ENCODE measurements around the gene OPA3. TPM values are rescaled to one million over a fixed set of nuclear protein-coding genes. Genes with fewer than 3 reads are reported as not detected.
"Not testable (repeated sequence)": the region's sequence is repeated elsewhere in the genome, so short reads cannot be mapped to it uniquely, and the experiment has no call there.

The OPA3 gene
- total and polyA plus RNA-seq, 5 donors: 17.5 to 27.6 (median 23.2) TPM

DNA sequence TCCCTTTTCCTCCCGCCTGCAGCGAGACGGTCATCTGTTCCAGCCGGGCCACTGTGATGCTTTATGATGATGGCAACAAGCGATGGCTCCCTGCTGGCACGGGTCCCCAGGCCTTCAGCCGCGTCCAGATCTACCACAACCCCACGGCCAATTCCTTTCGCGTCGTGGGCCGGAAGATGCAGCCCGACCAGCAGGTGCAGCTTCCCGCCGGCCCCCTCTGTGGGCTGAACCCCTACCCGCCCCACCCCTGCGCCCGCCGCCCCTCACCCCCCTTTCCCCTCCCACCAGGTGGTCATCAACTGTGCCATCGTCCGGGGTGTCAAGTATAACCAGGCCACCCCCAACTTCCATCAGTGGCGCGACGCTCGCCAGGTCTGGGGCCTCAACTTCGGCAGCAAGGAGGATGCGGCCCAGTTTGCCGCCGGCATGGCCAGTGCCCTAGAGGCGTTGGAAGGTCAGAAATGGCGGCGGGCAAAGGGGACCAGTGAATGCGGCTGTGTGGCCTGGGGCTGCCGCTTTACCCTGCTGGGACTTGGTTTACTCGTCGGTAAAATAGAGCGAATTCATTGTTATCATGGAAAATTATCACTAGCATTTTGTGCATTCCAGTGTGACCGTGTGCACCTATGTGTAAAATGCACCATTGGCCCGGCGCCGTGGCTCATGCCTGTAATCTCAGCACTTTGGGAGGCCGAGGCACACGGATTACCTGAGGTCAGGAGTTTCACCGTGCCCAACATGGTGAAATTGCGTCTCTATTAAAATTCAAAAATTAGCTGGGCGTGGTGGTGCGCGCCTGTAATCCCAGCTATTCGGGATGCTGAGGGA lies 66.7 kb downstream of the OPA3 start:
- ATAC-seq (no peak), DNase-seq (peak in 1 of 3 donors; percentile 26)
- peaks cover 5% of the 10 kb centered on the region for H3K4me1 ChIP-seq (ENCODE audit: control insufficient read depth, insufficient read depth, low read length)
- H3K9me3 ChIP-seq (ENCODE audit: control insufficient read depth, low read length): no peaks in the 10 kb centered on the region
- H3K27ac ChIP-seq (ENCODE audit: low read length): no peak overlapping the region
- no peak overlapping the region for H3K4me3 ChIP-seq (ENCODE audit: low read length)
- 78% methylated on average over 50 of the region's 50 CpGs for WGBS
- intact Hi-C loops (cut with DNase I): no loop called here
- H3K27me3 ChIP-seq (ENCODE audit: control insufficient read depth, insufficient read depth): no peaks in the 10 kb centered on the region

- Histone ChIP-seq H3K9me3 (ENCODE audit: control insufficient read depth, low read length) (no peaks in the 10 kb centered on the region), H3K27me3 (ENCODE audit: control insufficient read depth, insufficient read depth) (no peaks in the 10 kb centered on the region), H3K4me3 (ENCODE audit: low read length) (no peak overlapping the region), H3K27ac (ENCODE audit: low read length) (no peak overlapping the region), H3K4me1 (ENCODE audit: control insufficient read depth, insufficient read depth, low read length) (peaks cover 5% of the 10 kb centered on the region)
- intact Hi-C loops (cut with DNase I): no loop called here
- no peak for ATAC-seq
- 42% methylated on average over 7 of the region's 7 CpGs for WGBS
- DNase-seq: no peak
Observed at GRCh38 chr19:45517238-45517637, 67.4 kb downstream of the OPA3 start.

DNA sequence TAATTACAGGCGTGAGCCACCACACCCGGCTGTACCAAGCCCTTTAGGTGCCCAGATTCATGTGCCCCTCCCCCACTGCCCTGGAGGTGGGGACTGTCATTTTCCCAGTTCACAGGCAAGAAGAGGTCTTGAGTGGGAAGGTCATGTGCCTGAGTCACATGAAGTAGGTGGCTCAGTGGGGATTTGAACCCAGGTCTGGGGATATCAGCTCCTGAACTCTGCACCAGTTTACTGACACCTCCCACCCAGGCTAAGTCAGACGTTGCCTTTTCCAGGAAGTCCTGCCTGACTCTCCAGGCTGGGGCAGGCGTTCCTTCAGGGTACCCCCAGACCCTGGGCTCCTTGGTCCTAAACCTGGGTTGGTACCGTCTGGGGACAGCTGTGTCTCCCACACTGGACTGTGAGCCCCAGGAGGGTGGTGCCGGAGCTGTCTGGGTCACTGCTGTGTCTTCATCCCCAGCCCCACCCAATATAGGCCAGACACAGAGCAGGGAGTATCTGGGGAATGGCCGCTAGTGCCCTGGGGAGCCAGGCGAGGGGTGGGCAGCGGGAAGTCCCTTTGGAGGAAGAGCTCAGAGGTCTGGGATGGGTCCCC lies 68.7 kb downstream of the OPA3 start:
- intact Hi-C loops (cut with DNase I): no loop called here
- ATAC-seq: peak; percentile 25 to 39

DNA sequence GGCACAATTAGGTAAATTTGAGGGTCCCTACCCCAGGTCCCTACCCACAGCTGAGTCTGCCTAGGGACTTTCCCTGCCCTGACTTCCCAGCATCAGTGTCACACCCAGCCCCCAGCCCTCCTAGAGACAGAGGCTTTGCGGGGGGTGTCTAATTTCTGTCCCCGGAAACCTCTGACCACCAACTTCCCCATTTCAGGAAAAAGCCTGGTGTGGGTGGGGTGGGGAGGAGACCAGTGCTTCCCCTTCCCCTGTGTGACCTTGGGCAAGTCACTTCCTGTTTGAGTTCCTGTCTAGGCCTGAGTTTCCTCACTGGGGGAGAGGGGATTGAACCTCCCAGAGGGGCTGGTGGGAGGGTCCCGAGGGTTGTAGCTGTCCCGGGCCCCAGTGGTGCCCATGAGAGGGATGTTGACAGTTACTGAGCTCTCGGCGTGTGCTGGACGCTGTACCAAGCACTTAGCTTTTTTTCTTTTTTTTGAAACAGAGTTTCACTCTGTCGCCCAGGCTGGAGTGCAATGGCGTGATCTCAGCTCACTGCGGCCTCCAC lies 69.4 kb downstream of the OPA3 start:
- intact Hi-C loops (cut with DNase I): no loop called here
- H3K9me3 ChIP-seq (ENCODE audit: control insufficient read depth, low read length): no peaks in the 10 kb centered on the region
- H3K4me3 ChIP-seq (ENCODE audit: low read length): no peak overlapping the region
- ATAC-seq (peak; percentile 61 to 72), DNase-seq (peak; percentile 56 to 77 (median 74))
- H3K27me3 ChIP-seq (ENCODE audit: control insufficient read depth, insufficient read depth): no peaks in the 10 kb centered on the region
- 66% methylated on average over 10 of the region's 10 CpGs for WGBS
- peak overlapping the region; percentile 40 for H3K27ac ChIP-seq (ENCODE audit: low read length)
- H3K4me1 ChIP-seq (ENCODE audit: control insufficient read depth, insufficient read depth, low read length): peaks cover 7% of the 10 kb centered on the region

More for the DNA sequence above, 68.7 kb downstream of the OPA3 start:
- no peaks in the 10 kb centered on the region for H3K9me3 ChIP-seq (ENCODE audit: control insufficient read depth, low read length)
- 69% methylated on average over 9 of the region's 9 CpGs for WGBS
- peak in 2 of 3 donors; percentile 55 to 72 for DNase-seq
- H3K27ac ChIP-seq (ENCODE audit: low read length): peak overlapping the region; percentile 61
- no peak overlapping the region for H3K4me3 ChIP-seq (ENCODE audit: low read length)
- peaks cover 7% of the 10 kb centered on the region for H3K4me1 ChIP-seq (ENCODE audit: control insufficient read depth, insufficient read depth, low read length)
- no peaks in the 10 kb centered on the region for H3K27me3 ChIP-seq (ENCODE audit: control insufficient read depth, insufficient read depth)

DNA sequence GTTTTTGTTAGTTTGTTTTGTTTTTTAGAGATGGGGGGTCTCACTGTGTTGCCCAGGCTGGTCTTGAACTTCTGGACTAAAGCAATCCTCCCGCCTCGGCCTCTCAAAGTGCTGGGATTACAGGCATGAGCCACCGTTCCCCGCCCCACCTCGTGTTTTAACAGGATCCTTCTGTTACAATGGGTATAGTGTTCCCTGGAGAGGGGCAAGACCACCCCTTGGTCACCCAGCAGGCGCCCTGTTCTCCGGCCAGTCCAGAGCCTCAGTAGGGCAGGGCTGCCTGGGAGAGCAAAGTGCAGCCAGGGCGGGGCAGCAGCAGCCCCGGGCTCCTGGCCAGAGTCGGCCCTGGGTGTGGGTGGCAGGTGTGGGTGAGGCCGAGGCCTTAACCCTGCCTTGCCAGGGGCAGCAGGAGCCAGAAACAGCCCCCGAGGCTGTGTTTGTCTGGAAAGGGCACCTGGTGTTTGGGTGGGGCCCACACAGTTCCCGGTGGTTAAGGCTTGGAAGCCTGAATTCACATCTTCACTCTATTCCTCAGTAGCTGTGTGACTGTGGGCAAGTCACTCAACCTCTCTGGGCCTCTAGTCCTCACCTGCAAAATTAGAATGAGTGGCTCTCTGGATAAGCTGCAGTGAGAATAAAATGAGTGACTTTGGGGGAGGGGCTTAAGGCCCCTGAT lies 70.1 kb downstream of the OPA3 start:
- H3K27ac ChIP-seq (ENCODE audit: low read length): peak overlapping the region; percentile 40
- intact Hi-C loops (cut with DNase I): no loop called here
- H3K4me3 ChIP-seq (ENCODE audit: low read length): no peak overlapping the region
- peak in 2 of 3 donors; percentile 60 to 67 for DNase-seq
- WGBS: 53% methylated on average over 13 of the region's 13 CpGs
- H3K9me3 ChIP-seq (ENCODE audit: control insufficient read depth, low read length): no peaks in the 10 kb centered on the region
- no peaks in the 10 kb centered on the region for H3K27me3 ChIP-seq (ENCODE audit: control insufficient read depth, insufficient read depth)
- ATAC-seq: peak; percentile 39 to 42
- peaks cover 10% of the 10 kb centered on the region for H3K4me1 ChIP-seq (ENCODE audit: control insufficient read depth, insufficient read depth, low read length)

DNA sequence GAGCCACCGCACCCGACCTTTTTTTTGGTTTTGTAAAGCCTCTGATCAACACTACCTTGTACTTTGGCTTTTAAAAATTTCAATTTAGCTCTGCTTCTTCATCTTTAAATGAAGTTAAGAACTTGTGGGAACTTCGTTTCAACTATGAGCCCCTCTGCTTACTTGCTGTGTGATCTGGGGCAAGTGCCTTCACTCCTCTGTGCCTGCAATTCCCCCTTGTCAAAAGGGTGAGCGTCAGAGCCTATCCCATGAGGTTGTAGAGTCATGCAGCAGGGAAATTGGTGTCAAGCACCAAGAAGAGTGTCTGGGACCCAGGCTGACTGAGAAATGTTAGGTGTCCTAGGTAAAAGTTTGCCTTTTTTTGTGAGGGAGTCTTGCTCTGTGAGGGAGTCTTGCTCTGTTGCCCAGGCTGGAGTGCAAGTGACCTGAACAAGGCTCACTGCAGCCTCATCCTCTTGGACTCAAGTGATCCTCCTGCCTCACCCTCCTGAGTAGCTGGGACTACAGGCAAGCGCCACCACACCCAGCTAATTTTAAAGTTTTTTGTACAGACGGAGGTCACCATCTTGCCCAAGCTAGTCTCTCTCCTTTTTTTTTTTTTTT lies 71.6 kb downstream of the OPA3 start:
- no peak for DNase-seq
- intact Hi-C loops (cut with DNase I): no loop called here

DNA sequence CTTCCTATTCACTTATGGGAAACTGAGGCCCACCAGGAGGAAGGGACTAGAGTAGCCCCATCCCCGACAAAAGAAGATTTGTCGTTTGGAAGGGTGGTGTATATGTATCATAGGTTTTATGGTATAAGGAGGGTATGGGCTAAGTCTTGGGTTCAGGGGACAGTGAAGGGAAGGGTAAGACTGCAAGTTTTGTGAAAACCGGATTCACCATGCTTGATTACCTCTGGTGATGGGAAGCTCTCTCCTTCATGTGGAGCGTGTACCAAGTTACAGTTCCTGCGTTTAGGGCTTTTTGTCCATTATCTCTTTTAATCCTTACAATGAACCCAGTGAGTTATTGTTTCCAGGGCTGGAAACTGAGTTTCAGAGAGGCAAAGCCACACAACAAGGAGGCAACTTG lies 73.5 kb downstream of the OPA3 start:
- H3K27me3 ChIP-seq (ENCODE audit: control insufficient read depth, insufficient read depth): no peaks in the 10 kb centered on the region
- WGBS: 90% methylated on average over 5 of the region's 5 CpGs
- H3K4me1 ChIP-seq (ENCODE audit: control insufficient read depth, insufficient read depth, low read length): peaks cover 11% of the 10 kb centered on the region
- H3K9me3 ChIP-seq (ENCODE audit: control insufficient read depth, low read length): no peaks in the 10 kb centered on the region
- ATAC-seq: no peak
- no peak overlapping the region for H3K27ac ChIP-seq (ENCODE audit: low read length)
- DNase-seq: no peak
- intact Hi-C loops (cut with DNase I): no loop called here
- H3K4me3 ChIP-seq (ENCODE audit: low read length): no peak overlapping the region

More for the DNA sequence above, 71.6 kb downstream of the OPA3 start:
- Histone ChIP-seq H3K27me3 (ENCODE audit: control insufficient read depth, insufficient read depth) (no peaks in the 10 kb centered on the region), H3K4me3 (ENCODE audit: low read length) (no peak overlapping the region), H3K27ac (ENCODE audit: low read length) (no peak overlapping the region), H3K4me1 (ENCODE audit: control insufficient read depth, insufficient read depth, low read length) (peaks cover 11% of the 10 kb centered on the region), H3K9me3 (ENCODE audit: control insufficient read depth, low read length) (no peaks in the 10 kb centered on the region)
- WGBS: 84% methylated on average over 6 of the region's 6 CpGs
- ATAC-seq: no peak

GRCh38 chr19:45510352-45510751 lies 74.2 kb downstream of the OPA3 start:
- H3K9me3 ChIP-seq (ENCODE audit: control insufficient read depth, low read length); H3K4me3 ChIP-seq (ENCODE audit: low read length); ATAC-seq; H3K27ac ChIP-seq (ENCODE audit: low read length); intact Hi-C loops (cut with DNase I); H3K27me3 ChIP-seq (ENCODE audit: control insufficient read depth, insufficient read depth); DNase-seq: not testable (repeated sequence)
- H3K4me1 ChIP-seq (ENCODE audit: control insufficient read depth, insufficient read depth, low read length): peaks cover 11% of the 10 kb centered on the region
- 80% methylated on average over 11 of the region's 11 CpGs for WGBS

DNA sequence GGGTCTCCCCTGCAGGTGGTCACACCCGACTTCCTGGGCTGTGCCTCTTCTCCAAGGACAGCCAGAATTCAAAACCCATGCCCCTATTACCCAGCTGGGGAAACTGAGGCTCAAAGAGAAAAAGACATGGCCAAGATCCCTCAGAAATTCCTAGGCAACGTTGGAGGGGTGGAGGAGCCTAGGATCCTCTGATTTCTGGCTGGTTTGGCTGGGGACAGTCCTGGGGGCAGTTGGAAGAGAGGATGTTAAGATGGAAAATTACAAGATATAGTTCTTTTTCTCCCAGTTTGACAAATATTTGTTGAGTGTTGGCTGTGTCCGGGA lies 74.9 kb downstream of the OPA3 start:
- no peak for ATAC-seq
- Histone ChIP-seq H3K4me1 (ENCODE audit: control insufficient read depth, insufficient read depth, low read length) (peaks cover 11% of the 10 kb centered on the region), H3K27me3 (ENCODE audit: control insufficient read depth, insufficient read depth) (no peaks in the 10 kb centered on the region), H3K4me3 (ENCODE audit: low read length) (peak overlapping the region; percentile 98), H3K27ac (ENCODE audit: low read length) (peak overlapping the region; percentile 50), H3K9me3 (ENCODE audit: control insufficient read depth, low read length) (no peaks in the 10 kb centered on the region)
- 15% methylated on average over 3 of the region's 3 CpGs for WGBS
- intact Hi-C loops (cut with DNase I): no loop called here
- DNase-seq: no peak

DNA sequence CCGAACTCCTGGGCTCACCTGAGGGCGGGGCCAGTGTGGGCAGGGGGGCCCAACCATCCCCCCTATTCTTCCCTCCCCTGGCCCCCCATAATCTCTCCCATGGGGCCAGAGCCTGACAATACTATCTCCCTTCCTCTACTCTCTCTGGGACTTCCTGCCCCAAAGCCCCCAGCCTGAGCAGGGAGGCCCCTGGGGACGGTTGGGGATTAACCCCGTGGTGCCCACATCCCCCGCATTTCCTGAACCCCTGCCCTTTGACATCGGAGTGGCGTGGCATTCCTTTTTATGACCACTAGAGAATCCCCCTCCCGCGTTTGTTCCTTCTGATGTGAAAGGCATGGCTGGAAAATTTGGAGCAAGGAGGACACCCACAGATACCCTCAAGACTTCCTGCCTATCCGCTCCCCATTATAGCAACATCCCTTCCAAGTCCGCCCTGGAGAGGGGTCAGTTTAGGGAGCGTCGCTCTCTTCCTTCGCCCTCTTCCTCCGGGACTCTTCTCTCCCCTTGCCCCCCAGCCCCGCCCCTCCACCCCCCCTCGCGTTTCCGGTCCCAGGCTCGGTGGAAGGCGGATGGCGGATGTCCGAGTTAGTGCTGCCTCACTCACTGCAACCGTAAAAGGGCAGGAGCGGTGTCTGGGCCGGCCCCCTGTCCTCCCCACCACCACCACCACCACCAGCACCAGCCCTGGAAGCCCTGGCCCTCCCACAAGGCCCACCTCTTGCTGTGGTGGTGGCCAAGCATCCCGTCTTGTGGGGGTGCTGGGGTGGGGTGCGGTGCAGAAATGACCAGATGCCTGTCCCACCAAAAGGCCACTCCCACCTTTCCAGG lies 75.5 kb downstream of the OPA3 start:
- peaks cover 11% of the 10 kb centered on the region for H3K4me1 ChIP-seq (ENCODE audit: control insufficient read depth, insufficient read depth, low read length)

More for the DNA sequence above, 75.5 kb downstream of the OPA3 start:
- Histone ChIP-seq H3K4me3 (ENCODE audit: low read length) (peak overlapping the region; percentile 98), H3K27me3 (ENCODE audit: control insufficient read depth, insufficient read depth) (no peaks in the 10 kb centered on the region), H3K27ac (ENCODE audit: low read length) (peak overlapping the region; percentile 97), H3K9me3 (ENCODE audit: control insufficient read depth, low read length) (no peaks in the 10 kb centered on the region)
- 1% methylated on average over 28 of the region's 28 CpGs for WGBS
- intact Hi-C loops (cut with DNase I): no loop called here
- DNase-seq: peak; percentile 83 to 92 (median 91)
- ATAC-seq: peak; percentile 53 to 74

Measured in right cardiac atrium (tissue), 5 donors.